Ammon's horn (tissue), 1 donor: ENCODE measurements around the gene TWNK.

Experiments used
- DNase-seq: peaks from one replicate; pipeline ENCODE4 v3.0.0-alpha.2; 2016; ENCODE audit warnings: low spot score

The TWNK gene

DNA sequence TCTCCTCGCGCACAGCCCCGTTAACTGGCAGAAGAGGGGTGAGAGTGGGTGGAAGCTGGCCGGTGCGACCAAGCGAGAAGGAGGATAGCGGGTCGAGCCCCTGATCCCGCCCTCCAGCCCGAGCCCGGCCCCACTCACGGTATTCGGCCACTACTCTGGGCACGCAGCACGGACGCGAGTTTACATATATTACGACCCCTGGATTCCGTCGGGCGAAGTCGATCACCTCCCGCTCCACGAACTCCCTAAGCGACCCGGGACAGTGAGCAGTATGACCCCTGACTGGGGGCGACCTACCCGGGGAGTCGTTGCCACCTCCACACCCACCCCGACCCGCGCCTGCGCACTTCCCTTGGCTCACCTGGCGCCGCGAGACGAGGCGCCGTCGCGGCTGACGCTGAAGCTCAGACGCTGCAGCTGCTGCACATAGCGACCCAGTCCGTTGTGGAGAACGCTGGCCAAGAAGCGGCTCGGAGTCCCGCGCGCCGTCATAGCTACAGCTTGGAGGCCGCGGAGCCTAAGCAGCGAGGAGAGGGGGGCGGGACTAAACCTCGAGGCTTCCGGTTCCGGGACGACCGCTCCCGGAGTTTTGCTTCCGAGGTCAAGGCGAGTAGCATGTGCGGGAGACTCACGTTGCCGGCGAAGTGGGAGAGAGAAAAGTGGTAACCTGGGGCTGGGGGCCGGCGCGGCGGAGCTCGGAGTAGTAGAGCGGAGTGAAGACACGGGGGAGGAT lies at the start of gene TWNK, which contains the start of gene MRPL43:
Gene TWNK, plus strand, starts transcription at position 592 of the 733 bp plus-strand sequence. CDS start 668 bp downstream, outside the sequence.
Gene MRPL43, minus strand, starts transcription at position 546 of the 733 bp plus-strand sequence. Its CDS starts 54 bp downstream, at position 492.
- DNase-seq, result peak; percentile 91

DNA sequence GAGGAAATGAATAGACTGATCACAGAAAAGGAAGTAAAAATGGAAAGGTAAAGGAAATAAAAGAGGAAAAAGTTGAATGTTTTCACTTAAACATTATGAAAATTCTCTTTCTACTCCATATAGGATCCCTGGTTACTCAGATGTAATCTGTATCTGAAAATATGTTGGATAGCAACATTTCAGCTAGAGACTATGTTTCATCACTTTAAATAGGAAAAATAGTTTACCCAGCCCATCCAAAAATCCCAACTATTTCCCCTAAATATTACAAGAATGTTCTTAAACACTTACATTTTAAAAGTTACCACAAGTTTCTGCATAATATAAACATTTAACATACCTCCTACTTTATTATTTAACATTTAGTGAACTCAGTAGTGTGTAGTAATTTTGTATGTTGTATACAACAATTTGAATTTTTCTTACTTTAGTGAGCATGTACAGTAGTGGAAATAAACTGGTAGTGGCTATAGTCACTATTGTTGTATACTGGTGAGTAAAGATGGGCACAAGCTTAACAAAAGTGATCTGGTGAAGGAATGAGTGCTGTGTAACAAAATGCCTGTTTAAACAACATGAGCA lies 47.5 kb upstream of the TWNK start:
- no peak for DNase-seq

DNA sequence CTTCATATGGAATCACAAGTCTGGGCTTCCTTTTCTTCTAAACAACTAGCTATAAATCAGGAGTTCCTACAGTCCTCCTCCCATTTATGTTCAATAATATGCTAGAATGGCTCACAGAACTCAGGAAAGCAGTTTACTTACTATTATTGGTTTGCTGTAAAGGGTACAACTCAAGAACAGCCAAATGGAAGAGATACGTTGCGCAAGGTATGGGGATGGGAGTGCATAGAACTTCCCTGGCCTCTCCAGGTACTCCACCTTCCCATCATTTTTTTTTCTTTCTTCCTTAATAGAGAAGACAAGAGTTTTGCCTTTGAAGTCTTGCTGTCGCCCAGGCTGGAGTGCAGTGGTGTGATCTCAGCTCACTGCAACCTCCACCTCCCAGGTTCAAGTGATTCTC lies 45.1 kb upstream of the TWNK start:
- no peak for DNase-seq

DNA sequence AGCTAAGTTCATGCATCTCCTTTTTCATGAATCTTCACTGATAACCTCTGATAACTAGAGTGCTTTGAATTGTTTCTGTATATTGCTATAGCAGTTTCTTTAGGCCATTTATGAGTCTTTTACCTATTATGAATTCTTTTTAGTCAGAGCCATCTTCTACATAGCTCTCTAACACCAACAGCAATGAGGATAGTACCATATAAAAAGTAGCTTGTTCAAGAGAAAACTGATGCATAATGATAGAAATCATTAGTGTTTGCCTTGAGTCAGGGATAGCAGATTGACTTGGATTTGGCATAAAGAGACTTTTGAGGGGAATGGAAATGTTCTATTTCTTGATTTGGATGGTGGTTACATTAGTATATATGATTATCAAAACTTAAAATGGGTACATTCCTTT lies 43.8 kb upstream of the TWNK start:
- no peak for DNase-seq

DNA sequence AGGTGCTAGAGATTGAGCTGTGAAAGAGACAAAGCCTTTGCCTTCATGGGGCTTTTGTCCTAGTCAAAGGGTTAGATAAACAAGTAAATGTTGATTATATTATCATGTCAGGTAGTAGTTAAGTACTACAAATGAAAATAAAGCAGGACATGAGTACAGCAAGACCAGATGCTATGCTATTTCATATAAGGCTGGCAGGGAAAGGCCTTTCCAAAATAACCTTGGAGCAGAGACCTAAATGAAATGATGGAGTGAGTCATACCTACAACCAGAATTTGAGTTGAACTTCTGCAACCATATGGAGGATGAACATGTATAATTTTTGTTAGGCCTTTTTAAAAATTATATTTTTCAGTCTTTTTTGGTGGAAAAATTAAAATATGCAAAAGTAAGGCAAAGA lies 41.6 kb upstream of the TWNK start:
- DNase-seq, result no peak

DNA sequence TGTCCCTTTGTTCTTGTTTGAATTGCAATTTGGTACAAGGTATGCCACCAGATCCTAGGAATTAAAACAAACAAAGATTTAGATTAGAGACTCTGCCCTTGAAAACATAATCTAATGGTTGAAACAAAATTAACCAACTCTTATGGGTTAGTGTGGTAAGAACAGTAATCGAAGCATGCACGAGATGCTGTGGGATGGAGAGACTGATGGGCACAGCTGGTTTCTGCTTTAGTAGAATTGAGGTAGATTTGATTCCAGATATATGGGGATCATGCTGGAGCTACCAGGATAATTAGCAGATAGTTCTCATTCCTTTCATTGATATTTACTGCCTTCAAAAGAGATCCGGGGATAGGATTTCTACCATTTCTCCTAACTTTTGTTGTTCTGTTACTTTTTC lies 38.4 kb upstream of the TWNK start:
- no peak for DNase-seq

DNA sequence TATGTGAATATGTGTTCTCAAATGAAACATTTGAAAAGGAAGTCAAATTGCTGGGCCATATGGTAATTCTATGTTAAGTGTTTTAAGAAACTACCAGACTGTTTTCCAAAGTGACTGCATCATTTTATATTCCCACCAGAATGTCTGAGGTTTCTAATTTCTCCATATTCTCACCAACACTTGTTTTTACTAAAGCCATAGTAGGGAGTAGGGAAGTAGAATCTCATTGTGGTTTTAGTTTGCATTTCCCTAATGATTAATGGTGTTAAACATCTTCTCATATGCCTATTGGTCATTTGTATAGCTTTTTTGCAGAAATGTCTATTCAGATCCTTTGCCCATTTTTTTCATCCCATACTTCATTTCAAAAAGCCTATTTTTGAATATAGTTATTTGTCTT lies 27.1 kb upstream of the TWNK start:
- no peak for DNase-seq

DNA sequence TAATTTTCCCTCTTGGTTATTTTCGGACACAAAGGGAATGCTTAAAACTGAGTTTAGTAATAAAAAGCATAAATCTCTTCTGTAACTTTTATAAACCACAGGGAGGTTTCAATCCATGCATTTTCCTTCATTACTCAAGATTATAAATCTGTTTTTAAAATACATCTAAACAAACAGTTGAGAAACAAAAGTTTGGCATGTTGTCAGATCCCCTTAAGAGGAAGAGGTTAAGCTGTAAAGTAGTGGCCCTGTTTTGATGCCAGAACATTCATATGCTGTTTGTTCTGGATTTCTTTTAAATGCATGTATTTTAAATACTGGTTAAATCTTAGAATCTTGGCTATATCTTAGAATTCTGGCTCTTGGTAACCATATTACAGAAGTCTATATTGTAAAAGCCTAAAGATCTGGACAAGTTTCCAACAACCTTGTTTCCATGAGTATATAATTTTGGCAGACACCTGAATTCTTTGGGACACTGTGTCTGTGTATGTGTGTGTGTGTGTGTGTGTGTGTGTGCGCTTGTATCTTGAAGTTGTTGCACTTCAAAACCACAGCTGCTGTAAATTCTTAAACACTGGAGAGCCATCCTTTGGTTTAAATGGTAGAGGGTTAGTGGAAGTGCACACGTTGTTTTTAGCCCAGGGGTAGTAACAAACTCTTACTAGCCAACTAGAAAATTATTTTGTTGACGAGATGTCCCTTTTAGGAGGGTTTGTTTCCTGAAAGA lies 24.8 kb upstream of the TWNK start:
- no peak for DNase-seq

DNA sequence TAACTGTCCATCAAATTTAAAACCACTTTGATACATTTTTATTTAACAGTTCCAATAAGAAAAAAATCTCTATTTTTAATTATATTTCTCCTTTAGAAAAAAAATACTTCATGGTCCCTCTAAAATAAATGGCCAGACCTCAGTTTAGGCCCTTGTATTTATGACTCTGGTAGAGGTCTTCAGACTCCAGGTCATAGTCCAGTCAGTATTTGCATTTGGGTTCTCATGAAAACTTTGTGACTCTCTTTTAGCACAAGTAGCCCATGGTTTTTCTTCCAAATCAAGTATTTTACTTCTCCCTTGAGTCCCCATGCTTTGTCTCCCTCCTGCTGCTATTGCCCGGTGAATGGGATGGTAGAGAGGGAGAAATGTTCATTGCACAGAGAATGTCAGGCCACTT lies 23.5 kb upstream of the TWNK start:
- DNase-seq, result no peak

DNA sequence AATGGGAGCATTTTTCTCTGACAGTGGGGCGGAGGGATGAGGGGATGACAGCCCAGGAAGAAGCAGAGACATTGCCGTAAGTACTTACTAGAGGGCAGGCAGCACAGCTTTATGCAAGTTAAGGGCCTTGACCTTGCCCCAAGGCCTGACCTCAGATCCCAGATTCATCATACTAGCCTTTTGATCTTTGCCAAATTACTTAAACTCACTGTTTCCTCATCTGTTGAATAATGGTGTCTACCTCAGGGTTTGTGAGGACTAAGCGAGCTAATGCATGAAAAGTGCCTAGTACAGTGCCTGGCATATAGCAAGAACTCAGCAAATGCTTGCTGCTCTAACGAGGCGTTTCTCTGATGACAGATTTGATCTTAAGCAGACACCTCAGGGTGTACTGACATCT lies 21.5 kb upstream of the TWNK start:
- no peak for DNase-seq

DNA sequence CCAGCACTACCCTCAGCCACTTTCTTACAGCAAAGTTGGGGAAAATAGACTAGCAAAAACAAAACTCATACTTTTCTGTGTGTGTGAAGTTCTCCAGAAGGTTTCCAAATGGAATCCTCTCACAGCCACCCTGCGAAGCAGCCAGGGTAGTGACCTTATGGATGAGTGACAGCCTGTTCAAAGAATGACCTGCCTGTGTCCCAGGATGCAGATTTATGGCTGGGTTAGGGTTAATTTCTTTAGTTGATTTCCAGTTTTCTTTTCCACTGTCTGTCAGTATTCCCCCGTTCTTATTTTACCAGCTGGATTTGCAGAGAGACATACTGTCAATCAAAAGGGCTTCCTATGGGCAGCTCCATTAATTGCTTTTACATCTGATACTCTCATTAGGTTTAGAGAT lies 20.5 kb upstream of the TWNK start:
- DNase-seq, result no peak

DNA sequence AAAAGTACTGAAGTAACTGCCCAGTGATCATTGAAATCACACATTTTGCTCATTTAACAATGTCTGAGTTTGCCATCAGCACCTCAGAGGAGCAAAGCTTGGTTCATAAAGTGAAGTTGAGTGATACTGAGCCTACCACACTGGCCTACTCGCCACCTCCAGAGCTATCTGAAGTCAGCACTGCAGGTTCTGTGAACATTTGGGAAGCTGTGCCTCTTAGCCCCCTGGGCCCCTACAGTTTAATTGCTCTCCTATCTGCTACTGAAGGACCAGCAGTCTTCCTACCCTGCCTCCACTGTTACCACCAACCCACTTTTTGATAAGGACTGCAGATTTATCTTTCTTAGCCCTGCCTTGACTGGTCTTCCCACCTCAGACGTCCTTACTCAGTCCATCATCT lies 20.0 kb upstream of the TWNK start:
- DNase-seq, result no peak

DNA sequence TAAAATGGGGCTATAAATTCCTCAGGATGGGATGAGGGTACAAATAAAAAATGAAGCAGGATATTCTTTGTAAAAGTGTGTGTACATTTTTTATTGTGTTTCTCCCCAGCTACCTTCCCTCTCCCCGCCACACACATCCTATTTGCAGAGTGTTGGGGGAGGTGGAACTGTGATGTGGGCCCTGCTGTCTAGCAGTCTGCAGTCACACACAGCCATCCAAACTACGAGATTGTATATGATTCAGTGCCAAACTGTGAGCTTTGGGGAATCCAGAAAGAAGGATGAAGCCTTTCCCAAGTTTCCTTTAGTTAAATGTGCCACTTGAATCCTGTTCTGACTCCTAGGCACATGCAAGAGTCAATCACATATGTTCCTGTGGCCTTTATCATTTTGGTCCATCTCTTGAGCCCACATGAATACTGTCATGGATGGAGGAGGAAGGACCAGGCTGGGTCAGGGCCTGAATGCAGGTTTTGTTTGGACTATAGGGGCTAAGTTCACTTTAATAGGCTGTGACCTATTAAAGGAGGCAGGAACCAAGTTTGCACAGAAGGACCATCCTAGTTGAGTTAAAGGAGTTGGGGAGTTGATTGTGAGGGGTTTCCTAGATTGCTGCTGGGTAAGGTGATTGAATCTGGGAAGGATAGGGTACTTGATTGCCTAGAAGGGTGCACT lies 19.1 kb upstream of the TWNK start:
- peak; percentile 54 for DNase-seq

DNA sequence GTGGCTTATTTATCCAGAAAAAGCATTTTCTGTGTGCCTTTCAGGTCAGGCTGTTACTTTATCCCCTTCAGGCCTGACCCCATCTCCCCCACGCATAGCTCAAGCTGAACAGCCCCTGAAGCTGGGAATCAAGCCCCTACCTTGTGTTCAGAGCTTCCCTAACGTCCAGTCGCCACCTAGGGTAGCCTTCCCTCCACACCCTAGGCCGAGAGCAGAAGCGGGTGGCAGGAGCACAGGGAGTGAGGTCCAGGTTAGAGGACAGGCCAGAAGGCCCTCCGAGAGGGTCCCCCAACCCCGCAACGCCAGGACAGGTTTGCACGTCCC lies 18.5 kb upstream of the TWNK start:
- DNase-seq, result no peak

DNA sequence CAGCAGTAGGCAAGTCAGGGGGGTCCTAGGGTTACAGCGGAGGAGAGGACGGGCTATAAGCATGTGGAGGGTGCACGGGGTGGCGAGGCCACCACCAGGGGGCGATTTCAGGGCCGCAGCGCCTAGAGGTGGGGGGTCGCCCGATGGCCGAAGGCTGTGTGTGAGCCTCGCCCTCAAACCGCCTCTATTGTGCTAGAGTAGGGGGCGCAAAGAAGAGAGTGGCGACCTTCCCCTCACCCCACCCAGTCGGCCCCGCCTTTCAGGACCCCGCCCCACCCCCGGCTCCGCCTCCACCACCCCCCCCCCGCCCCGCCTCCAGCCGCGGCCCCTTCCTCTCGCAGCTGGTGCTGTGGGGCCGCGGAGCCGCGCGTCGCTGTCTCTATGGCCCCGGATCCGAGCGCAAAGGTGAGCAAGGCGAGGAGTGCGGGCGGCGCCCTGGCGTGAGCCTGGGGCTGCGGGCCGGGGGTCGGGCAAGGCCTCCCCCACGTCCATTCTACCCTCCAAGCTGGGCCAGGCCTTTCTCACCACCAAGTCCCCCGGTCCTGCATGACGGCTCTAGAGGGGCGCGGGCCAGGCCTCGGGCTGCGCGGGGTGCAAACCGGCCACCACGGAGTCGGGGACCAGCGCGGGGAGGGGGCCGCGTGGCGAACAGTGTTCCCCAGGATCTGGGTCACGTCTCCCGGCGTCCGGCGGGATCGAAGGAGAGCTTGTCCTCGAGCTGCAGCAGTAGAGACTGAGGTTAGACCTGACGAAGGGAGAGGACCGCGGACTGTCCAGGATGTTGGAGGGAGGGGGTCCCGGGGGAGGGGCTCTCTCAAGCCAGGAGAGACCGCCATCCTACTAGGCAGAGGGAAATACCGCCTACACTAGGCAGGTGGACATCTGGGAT lies 17.9 kb upstream of the TWNK start, which contains the start of gene SEMA4G:
Gene SEMA4G, plus strand, starts transcription at position 318 of the 889 bp plus-strand sequence. CDS start 3,409 bp downstream, outside the sequence.
- no peak for DNase-seq

DNA sequence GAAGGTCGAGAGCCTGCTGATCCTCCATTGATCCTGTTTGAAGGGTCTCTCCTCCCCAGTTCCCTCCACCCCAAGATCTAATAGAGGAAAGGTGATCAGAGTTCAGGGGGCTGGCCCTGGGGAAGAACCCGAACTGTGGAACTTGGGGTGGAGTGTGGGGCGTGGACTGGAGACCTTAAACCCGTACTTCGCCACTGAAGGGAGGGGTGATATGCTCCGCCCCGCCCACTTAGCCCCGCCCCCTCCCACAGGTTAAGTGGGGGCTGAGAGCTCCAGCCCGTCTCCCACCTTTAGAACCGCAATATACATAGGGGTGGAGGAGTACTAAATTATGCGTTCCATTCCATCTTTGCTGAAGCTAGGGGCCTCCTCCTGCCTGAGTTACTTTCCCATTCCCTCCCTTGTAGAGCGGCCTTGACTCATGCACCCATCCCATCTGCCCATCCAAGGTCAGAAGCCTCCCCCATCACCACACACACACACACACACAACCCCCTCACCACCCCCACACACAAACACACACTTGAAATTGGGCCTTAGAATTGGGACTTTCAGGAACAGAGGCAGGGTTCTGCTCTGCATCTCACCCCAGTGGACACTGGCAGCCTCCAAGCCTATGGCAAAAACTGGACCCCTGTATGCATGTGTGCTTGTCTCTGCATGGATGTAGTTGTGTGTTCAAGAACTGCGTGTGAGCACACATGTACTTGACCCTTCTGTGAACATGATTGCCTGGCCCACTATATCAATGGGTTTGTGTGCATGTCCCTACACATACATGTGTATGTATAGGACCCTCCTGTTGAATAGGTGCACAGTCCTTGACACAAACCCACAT lies 17.0 kb upstream of the TWNK start:
- DNase-seq, result no peak

DNA sequence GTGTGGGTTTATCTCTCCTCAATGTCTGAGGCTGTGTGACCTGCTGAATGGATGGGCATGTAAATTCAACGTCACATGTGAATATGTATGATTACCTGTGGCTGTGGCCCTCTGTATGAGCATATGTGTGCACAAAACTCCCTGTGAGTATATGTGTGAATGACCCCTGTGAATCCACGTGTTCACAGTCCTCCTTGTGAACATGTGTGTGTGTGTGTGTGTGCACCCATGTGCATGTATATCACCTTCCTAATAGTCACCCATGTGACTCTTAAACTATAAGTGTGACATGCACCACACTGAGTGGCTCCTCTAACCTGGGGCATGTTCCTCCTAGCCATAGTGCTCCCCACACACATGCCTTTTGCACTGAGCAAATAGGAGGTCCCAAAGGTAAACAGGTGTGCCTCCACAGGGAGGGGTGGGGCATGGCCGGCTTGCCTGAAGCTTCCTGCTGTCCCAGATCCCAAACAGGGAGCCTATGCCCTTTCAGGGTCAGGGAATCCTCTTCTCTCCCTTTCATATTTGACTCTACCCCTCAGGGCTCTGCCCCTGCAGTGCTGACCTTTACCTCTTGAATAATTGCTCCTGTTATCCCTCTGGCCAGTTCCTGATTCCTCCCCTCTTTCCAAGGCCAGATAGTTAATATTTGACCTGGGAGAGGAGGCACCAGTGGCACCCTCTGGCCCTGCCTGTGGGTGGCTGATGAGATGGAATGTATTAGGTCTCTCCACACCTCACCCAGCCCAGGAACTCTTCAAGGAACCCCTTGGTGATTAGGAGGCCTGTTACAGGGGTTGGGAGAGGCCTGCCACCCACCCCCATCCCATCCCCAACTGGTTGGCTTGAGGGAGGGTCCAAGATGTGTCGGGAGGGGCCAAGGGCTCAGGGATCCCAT lies 16.2 kb upstream of the TWNK start:
- no peak for DNase-seq

DNA sequence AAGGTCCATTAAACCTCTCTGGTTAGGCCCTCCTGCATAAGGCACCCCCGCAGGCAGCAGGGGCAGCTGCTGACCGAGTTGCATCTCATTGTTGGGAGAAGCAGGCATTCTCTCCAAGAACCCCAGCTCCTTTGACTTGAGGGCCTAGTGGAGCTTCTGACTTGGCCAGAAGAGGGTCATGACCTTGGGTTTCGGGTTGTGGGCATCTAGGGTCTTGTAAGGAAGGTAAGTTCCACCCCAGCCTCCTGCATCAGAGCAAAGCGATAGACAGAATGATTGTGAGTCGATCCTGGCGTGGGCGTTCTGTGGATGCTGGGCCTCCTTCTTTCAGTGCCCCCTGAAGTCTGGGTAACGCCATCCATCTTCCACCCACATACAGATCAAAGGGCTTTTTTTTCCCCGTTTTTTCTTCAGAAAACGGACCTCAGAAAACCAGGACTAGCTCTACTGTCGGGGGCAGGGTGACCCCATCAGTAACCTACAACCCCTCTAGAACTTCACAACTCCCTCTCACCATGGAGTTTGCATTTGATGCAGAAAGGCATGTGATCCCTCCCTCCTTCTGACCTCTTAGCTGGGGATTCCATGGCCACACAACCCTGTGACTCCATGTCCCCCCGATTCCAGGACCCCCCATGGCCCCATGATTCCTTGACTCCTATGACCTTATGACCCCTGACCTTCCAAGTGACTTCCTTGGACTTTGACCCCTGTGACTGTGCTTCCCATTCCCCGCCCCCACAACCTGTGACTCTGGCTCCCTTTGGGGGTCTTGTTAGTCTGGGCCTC lies 15.0 kb upstream of the TWNK start:
- DNase-seq, result no peak
